B cell (primary cell): ENCODE results near the gene STAT5A.
"Not testable (repeated sequence)": the region's sequence is repeated elsewhere in the genome, so short reads cannot be mapped to it uniquely, and the experiment has no call there.

Source experiments
- EZH2 ChIP-seq: IDR thresholded peaks from 2 replicates; pipeline ENCODE4 v1.6.1; 2012; ENCODE audit warnings: borderline replicate concordance, low read depth, mild to moderate bottlenecking, moderate library complexity, low read length; ENCODE audit not compliant: insufficient read depth, poor library complexity, severe bottlenecking
- TF ChIP-seq, protein P1 (sequence below): fragments of 200-600 bp; IDR thresholded peaks from one replicate; pipeline ENCODE4 v1.8.0; 2022; ENCODE audit warnings: antibody characterized with exemption, mild to moderate bottlenecking

DNA sequence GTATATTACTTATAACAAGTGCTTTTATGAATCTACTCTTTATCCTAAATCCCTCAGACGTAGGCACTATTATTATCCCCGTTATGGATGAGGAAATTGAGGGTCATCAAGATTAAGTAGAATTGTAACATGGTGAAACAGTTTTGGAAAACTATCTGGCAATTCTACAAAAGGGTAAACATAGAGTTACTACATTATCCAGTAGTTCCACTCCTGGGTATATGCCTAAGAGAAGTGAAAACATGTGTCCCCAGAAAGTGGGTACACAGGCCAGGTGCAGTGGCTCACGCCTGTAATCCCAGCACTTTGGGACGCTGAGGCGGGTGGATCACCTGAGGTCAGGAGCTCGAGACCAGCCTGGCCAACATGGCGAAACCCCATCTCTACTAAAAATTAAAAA, 48.7 kb upstream of the STAT5A start:
- TF ChIP-seq, protein P1, sequence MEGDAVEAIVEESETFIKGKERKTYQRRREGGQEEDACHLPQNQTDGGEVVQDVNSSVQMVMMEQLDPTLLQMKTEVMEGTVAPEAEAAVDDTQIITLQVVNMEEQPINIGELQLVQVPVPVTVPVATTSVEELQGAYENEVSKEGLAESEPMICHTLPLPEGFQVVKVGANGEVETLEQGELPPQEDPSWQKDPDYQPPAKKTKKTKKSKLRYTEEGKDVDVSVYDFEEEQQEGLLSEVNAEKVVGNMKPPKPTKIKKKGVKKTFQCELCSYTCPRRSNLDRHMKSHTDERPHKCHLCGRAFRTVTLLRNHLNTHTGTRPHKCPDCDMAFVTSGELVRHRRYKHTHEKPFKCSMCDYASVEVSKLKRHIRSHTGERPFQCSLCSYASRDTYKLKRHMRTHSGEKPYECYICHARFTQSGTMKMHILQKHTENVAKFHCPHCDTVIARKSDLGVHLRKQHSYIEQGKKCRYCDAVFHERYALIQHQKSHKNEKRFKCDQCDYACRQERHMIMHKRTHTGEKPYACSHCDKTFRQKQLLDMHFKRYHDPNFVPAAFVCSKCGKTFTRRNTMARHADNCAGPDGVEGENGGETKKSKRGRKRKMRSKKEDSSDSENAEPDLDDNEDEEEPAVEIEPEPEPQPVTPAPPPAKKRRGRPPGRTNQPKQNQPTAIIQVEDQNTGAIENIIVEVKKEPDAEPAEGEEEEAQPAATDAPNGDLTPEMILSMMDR = not testable (repeated sequence)
- TF ChIP-seq EZH2 = not testable (repeated sequence)
